ENCODE data around the gene MPPED1.

MPPED1 gene

DNA sequence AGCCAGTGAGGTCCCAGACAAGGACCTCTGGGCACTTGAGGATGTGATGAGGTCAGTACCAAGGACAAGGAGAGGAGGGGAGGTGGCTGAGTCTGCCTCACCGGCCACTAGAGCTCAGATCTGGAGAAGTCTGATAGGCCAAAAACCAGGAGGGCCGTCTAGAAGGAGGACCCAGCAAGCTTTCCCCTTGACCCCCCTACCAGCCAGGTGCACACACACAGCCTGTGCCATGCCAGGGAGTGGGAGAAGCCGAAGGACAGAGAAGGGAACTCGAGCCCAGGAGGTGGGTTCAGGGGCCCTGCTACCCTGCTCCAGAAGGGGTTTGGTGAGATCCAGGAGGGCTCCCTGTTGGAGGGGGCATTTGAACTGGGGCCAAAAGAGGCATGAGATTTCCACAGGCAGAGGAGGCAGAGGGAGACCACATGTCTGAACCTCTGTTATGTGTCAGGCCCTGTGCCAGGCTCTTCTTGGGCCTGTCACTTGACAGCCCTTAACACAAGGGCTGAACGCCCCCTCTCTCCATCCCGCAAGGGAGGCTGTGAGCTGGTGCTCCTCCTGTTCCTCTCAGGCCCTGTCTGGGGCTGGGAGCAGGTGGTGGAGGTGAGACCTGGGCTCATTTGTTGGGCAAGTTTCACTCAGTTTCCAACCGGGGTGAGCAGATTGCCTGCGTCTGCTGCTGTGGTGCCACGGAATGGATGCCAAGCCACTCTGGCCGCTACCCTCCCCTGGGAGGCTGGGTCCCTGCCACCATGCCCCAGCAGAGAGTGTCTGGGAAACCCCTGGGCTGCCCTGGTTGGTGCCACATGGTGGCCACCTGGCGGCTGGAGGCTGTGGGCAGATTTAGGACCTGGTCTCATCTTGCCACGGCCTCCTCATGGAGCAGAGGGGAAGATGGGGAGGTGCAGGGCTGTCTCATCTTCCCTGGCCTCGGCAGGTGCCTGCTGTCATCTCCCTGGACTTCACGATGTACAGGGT is 65.2 kb downstream of the MPPED1 start:
- no peak for DNase-seq (ENCODE audit: low spot score)

DNA sequence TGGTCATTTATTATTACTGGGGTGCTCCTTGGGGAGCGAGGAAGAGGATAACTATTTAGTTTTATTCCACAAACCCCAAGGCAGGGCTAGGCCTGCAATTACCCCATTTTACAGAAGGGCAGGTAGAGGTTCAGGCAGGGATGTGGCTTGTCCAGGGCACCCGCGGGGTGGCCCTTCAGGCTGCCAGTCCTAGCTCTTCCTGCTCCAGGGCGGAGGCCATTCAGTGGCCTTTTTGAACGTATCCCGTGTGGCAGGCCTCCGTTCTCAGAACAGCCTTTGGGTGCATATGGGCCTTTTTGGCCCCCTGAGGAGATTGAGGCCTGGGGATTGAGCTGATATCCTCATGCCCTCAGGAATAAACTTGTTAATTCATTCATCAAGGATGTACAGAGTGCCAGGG is 66.2 kb downstream of the MPPED1 start:
- no peak for DNase-seq (ENCODE audit: low spot score)

DNA sequence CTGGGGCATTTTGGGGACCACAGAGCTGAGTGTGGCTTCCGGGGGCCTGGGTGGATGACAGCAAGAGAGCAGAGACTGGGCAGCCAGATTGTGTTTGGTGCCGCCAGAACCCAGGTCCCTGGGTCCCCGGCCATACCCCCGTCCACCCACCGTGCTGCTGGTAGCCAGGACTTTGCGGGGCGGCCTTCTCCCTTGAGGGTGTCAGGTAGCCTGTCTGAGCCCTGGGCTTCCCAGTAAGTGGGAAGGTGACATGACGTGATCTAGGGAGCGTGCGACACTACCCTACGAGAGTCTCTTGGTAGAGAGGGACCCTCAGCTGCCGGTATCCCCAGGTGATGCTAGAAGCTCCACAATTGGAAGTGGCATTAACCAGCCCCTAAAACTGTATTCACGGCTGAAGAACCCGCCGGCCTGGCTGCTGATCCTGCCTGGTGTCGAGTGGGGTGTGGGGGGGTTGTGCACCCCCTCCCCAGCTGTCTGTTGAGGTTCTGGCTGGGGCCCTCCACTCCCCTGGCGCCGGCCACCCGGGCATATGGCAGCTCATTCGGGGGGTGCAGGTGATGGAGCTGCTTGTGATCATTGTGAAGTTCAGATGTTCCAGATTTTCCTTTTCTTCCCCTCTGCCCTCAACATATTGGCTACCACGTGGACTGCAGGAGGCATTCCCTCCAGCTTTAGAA is 66.9 kb downstream of the MPPED1 start:
- DNase-seq (ENCODE audit: low spot score) = no peak

DNA sequence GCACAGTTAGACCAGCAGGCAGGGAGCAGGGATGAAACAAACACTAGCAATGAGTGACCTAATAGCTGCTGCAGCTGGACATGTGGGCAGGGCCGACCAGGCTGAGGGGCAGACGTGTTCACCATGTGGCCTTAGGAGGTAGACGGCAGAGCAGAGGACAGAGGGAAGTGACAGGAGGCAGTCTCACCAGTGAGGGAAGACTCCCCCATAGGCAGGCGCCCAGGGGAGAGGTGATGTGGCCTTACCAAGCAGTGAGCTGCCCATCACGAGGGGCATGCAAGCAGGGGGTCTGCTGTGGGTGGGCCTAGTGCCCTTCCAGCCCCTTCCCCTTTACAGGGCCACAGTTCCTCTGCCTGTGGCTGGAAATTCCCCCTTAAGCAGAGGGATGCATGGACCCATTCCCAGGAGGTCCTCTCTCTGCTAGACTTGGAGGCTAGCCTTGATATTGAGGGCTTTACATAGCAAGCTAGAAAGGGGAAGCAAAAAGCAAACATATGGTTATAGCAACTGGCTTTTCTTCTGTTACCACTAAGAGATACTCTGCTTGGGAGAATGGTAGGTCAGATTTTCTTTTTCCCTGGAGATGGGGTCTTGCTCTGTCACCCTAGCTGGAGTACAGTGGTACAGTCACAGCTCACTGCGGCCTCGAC is 67.6 kb downstream of the MPPED1 start:
- DNase-seq (ENCODE audit: low spot score) = no peak

DNA sequence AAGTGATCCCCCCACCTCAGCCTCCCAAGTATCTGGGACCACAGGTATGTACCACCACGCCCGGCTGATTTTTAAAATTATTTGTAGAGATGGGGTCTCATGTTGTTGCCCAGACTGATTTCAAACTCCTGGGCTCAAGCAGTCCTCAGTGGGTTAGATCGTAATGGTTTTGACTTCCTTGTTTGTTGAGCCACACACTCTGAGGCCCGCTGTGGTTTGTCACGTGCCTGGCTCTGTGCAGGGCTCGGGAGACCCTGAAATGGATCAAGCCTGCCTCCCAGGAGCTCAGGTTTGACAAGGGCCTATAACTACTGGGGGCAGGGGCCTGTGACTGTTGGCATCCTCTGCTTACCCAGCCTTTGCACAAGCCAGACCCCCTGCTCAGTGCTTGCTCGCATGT is 68.1 kb downstream of the MPPED1 start:
- DNase-seq (ENCODE audit: low spot score) = no peak

DNA sequence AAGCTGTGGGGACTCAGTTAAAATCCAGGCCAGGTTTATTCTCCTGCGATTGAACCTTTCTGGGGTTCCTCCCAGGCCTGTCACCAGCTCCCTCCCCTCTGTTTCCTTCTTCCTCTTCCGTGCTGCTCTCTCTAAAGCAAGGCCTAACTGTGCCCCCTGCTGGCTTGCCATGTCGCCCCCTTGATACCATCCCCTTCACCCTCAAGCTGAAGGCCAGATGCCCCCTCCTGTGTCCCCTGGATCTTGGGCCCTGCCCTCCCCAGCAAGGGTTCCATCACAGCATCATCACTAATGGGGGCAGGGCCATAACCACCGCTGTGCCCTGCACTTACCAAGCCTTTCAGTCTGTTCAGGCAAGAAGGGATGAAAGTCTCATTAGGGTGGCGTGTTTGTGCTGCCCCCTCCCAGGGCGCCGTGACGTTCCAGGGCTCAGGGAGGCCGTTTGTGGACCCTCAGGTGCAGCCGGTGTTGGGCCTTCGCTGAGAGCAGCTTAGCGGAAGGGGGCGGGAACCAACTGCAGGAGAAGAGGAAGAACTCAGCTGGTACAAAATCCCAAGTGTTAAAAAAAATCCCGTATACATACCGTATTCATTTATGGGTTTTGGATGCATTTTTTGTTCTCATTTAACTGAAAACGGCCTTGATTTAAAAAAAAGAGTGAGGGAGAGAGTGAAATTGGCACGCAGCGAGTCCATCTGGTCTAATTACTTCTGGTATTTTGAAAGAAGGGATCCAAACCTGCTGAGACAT is 69.9 kb downstream of the MPPED1 start:
- DNase-seq (ENCODE audit: low spot score) = no peak

DNA sequence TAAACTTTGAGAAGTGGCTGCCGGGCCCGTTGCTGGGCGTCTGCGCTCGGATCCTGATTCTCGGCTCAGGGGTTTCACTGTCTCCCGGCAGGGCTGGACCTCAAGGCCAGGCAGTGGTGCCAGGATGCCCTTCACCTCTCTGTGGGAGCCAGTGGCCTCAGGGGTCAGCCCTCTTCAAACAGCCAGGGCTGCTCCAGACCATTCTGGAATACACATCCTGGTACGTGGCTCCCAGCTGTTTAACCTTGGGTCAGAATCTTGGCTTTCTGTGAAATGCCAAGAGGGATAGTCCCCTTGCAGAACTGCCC is 70.5 kb downstream of the MPPED1 start:
- DNase-seq (ENCODE audit: low spot score) = no peak

DNA sequence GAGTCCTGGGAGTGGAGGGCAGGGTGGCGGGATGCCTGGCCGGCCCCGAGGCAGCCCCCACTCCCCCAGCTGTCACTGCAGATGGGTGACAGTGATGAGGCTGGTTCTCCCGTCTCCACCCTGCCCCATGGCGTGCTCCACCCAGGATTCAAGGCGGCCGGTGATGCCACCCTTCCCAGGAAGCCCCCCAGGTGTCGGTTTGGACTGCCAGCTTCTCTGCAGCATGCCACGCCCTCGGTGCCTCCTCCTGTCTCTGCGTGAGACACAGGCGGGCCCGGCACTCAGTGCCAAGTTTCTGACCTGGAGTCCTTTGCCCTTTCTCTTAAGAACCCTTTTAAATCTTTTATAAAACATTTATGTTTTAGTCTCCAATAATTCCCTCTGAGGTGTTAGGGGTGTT is 71.5 kb downstream of the MPPED1 start:
- DNase-seq (ENCODE audit: low spot score) = no peak

DNA sequence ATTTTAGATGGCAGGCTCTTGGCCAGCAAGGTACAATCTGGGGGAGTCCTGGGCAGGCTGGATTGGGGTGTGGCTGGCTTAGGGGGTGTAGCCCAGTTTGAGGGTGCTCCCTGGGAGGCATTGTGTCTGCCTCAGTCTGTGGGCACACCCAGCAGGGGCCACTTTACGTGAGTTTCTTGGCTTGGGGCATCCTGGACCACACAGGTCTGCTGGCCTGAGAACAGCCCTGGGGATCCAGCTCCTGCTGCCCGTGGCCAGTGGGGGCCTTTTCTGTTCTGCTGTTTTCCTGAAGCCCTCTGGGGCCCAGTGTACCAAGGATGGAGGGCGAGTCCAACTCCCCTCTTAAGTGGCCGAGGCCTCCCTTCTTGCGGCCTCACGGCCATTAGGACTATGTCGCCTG is 71.9 kb downstream of the MPPED1 start:
- DNase-seq (ENCODE audit: low spot score) = no peak

DNA sequence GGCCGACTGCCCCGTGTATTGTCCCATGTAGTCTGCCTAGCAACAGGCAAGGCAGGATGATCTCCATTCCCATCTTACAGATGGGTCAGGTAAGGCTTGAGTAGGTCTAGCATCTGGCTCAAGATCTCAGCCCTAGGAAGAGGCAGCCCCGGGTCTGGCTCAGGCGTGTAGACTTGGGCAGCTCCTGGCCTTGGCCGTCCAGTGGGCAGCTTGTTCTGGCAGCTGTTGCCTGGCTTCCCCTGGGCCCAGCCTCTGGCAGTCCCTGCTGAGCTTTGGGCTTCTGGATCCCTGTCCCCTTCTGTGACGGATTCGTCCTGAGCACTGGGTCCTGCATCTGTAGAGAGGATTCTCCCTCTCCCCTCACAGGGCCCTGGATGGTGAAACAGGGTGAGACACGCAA is 72.4 kb downstream of the MPPED1 start:
- DNase-seq (ENCODE audit: low spot score) = no peak

DNA sequence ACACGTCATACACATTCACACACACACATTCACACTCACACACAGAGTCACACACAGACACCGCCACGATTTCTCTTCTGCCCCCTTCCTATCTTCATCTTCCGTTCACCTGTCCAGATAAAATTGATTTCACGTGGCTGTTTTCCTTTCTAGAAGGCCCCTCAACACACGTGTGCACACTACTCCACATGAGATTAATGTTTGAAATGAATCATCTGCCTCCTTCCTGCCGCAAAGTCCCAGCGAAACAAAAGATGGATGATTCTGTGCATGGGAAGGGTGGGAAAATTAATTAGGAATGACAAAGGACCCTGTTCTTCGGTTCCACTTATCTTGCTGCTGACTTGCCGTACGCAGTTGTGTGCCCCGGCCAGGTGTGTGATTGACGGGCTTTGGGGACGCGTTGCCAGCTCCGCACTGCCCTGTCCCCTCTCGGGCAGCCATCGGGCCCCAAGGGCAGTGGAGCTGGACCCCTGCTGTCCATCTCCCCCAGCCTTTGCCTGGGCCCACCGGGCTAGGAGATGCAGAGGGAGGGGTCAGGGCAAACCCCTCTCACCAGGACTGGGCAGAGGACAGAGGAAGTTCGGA is 73.8 kb downstream of the MPPED1 start:
- no peak for DNase-seq (ENCODE audit: low spot score)

DNA sequence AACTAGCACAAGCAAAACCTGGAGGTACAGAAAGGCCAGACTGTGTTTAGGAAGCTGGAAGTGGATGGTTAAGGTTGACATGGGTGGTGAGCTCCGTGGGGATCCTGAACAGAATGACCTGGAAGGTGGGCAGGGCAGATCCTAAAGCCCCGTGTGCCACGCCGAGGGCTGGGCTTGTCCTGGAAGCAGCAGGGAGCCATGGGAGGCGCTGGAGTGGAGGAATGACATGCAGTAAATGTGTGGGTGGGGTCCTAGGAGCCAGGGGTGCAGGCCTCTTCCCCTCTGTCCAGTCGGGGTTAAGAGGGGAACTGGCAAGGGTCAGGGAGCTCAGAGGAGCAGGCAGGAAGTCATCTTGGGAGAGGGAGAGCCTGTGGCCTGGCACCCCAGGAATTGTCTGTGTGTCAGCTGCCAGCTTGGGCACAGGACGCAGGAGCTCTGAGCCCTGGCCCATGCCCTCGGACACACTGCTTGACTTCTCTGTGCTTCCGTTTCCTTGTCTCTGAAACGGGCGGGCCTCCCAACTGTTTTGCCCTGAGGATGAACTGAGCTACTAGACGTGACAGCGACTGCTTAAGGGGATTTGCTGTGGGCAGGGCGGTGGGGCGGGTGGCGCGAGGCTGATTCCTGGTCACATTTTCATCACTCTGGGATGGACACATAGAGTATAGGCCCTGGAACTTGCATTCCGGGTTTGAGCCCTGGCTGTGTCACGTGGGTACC is 75.7 kb downstream of the MPPED1 start:
- no peak for DNase-seq (ENCODE audit: low spot score)

DNA sequence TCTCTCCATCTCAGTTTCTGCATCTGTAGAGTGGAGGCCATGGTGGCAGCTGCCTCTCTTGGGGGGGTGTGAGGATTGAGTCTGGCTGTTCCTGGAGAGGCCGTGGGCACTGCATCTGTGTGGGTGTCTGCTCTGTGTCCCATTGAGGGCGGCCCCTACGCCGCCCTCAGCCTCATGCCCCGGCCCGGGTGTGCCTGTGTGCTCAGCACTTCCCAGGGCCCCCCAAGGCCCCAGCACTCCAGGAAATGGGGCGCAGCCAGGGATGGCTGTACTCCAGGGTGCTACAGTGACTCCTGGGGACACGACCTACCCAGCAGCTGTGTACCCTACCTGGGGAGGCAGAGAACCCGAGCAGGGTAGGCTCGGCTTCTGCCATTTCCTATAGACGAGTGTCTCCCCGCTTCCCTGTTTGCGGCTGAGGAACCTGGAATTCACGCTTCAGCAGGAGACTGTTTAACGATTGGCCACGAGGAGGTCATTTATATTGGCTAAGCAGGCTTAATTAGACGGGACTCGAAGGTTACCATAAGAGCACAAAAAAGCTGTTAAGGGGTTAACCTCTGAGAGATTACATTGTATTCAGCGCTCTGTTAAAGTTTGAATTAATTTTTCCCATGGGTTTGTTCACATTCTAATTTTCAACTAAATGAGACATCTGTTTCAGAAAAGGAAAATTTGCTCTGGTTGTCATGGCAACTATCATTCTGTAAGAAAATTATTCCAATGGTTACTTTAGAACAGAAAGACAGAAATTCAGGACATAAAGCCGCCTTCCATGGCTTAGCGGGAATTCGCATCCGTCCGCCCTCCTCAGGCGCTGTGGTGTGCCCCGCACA is 76.4 kb downstream of the MPPED1 start:
- DNase-seq (ENCODE audit: low spot score) = no peak

DNA sequence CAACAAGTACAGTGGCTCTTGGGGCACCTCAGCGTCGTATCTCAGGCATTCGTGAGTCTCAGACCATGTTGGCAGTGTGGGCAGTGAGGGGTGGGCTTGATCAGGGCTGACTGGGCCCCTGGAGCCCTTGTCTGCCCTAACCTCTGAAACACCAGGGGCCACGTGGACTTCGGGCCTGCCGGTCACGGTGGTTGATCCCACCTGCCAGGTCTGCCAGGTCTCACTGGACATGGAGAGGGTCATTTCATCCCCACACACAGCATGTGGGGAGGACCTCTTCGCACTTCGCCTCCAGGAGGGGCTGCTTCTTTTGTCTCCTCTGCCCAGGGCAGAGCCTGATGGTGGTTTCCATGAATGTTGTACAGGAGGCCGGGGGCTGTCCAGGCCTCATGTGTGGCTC is 77.1 kb downstream of the MPPED1 start:
- DNase-seq (ENCODE audit: low spot score) = no peak

DNA sequence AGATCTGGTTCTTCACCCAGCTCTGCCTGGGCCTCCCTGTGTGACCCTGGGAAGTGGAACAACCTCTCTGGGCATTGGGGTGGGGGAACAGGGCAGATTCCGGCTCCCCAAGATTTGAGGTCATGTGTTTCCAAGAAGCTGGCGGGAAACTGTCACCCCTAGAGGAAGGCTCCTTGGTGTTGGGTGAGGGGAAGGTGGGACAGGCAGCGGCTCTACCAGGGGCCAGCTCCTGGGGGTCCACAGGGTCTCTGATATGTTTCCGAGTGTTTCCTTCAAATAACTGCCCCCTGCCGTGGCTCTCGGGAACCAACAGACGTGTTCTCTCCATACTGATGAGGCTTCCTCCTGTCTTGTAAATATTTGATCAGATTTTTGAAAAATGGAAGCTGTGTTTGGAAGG is 78.5 kb downstream of the MPPED1 start:
- DNase-seq (ENCODE audit: low spot score) = no peak

DNA sequence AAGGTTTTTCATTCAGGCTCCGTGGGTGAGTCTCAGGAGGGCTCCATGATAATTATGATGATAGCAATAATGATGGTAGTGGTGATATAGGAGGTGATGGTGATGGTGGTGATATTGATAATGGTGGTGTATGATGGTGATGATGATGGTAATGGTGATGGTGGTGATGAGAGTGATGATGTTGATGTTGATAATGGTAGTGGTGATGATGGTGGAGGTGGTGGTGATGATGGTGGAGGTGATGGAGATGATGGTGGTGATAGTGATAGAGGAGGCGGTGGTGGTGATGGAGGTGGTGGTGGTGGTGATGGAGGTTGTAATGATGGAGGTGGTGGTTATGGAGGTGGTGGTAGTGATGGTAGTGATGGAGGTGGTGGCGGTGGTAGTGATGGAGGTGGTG is 79.4 kb downstream of the MPPED1 start:
- no peak for DNase-seq (ENCODE audit: low spot score)

DNA sequence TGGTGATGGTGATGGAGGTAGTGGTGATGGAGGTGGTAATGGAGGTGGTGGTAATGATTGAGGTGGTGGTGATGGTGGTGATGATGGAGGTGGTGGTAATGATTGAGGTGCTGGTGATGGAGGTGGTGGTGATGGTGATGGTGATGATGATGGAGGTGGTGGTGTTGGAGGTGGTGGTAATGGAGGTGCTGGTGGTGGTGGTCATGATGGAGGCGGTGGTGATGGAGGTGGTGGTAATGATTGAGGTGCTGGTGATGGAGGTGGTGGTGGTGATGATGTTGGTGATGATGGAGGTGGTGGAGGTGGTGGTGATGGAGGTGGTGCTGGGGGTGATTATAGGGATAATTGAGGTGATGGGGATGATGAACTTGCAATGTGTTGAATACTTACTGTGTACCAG is 79.9 kb downstream of the MPPED1 start:
- no peak for DNase-seq (ENCODE audit: low spot score)

DNA sequence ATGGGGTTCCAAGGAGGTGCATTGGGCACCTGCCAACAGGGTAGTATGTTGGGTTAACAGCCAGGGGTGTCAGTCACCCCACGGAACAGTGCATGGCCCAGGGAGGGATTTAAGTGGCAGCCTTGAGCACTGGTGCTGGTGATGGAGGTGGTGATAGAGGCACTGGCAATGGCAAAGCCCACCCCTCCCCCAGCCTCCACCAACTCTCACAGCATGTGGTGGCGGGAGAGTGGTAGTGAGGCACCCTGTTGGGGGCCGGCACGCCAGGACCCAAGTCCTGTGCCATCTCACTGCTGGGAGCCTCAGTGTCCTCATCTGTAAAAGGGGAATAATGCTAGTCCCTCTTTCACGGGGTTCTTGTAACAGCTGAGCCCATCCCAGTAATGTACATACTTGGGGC is 81.5 kb downstream of the MPPED1 start:
- DNase-seq (ENCODE audit: low spot score) = no peak

DNA sequence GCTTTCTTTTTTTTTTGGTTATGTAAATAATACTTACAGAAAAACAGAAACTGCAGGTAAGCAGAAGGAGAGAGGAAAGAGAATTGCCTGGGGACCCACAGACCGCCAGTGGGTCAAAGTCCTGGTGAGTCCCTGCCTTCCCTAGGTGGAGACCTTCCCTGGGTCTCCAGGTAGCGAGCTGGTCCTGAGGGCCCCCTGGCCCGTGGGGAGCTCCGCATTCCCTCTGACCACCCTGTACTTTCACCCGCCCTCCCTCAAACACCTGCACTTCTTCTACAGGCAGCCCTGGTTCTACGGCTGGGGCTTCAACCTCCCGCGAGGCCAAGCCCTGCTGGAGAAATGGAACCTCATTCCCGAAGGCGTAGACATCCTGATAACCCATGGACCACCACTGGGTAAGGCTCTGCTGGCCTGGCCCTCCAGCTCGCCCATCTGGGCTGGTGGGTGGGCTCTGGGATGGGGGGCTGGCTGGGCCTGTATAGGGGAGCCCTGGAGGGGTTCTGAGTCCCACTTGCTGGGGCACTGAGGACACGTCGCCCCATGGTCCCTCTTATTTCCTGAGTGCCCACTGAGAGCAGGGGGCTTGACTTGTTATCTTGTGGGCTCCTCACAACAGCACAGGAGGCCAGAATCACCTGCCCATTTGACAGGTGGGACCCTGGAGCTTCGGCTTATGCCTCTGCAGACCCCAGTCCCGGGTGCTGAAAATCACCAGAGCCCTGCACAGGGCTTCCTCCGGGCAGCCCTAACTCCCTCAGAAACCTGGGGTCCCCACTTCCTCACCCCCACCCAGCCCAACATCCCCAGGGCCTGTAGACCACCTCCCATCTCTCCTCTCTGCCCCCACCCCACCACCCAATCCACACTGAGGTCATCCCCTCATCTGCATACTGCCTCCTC is 86.4 kb downstream of the MPPED1 start:
- DNase-seq (ENCODE audit: low spot score) = no peak

Measured in AG20443 (cell line).